T-helper 1 cell treated with Interleukin-12 subunit alpha and Interleukin-12 subunit beta and Interleukin-4 antibody, amounts not matched to agents 30 ng/mL and 1 ng/mL, for 36 hours (primary cell): ENCODE results near the gene TAF1B. TPM values are rescaled to one million over a fixed set of nuclear protein-coding genes. Genes with fewer than 3 reads are reported as not detected.
"Not testable (repeated sequence)": the region's sequence is repeated elsewhere in the genome, so short reads cannot be mapped to it uniquely, and the experiment has no call there.

Experiments
- intact Hi-C: fragments of 100-400 bp; cut with micrococcal nuclease; formaldehyde crosslinking; loops from one replicate; pipeline ENCODE4 v1.15.1; 2024
- total RNA-seq: library from RNA; stranded (reverse); gene quantifications from 2 replicates; pipeline ENCODE4 v1.2.3, GENCODE V29; 2022

Gene TAF1B
- total RNA-seq, 1 donor from 2014 or later: 36.1 TPM

DNA sequence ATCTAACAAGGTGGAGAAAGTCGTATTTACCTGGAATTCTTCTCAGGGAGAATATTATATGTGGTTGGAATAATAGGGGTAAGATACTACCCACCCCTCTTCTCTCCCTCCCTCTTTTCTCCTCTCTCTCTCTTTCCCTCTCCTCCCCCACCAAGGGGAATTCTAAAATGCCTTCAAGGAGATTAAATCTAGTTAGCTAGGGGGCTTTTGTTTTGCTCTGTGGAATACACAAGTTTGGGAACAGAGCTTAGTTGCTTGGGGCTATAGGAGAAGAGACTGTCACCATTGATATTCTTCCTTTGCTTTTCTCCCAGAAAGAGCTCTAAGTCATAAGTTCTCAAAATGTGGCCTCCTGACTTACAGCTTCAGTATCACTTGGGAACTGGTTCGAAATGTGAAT, 34.5 kb downstream of the TAF1B start:
- intact Hi-C loops: no loop called here

DNA sequence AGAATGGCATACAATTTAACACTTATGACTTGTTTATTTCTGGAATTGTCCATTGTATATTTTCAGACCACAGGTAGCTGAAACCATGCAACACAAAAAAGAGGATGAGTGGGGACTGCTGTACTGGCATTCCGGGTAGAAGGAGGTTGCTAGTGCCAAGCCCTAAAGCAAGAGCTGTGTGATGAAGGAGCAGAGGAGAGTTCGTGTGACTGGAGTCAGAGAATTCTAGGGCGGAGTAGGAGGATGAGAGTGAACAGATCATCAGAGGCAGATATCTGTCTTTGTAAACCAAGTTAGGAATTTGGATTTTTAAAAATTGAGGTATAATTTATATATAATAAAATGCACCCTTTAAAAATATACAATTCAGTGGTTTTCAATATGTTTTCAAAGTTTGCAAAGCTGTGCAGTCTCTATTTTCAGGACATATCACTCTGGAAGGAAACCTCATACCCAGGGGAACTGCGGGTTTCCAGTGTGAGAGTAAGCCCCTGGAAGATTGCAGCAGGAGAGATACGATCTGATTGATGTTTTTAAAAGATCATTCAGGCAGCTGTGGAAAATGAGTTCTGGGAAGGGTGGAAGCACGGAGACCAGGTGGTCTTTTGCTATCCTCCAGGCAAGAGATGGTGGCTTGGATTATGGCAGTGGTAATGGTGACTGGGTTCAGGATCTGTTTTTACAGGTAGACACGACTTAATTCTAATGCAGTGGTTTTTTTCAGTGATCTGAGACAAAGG, 36.4 kb downstream of the TAF1B start:
- intact Hi-C loops: no loop called here

DNA sequence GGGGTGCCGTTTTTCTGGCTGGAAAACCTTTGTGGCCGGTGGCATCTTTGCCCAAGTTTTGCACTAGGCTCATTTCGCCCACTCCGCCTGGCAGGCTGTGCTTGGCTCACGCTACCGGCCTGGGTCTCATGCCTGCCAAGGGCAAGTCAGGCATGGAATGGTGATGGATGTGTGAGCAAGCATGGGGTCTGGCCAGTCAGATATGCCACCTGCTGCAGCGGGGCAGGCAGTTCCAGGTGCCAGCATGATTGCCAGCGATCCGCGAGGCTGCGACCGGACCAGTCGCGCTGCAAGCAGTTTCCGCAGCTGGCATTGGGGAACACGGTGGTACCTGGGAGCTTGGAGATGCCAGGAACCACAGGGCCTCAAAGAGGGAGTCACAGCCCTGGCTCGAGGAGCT, 40.6 kb downstream of the TAF1B start:
- intact Hi-C loops: no loop called here

DNA sequence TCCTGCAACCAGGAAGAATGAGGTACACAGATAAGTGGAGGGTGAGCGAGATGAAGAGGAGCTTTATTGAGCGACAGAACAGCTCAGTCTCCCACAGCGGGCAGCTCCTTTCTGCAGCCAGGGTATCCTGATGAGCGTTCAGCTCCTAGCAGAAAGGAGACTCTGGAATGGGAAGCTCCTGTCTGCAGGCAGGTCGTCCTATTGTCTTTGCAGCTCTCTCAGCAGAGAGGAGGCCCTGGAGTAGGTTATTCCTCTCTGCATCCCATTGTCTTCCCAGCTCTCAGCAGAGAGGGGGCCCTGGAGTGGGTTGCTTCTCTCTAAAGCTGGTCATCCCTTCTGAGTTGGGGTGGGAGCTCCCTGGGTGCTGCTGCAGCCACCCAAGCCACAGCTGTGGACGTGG, 41.2 kb downstream of the TAF1B start:
- intact Hi-C loops: no loop called here

- intact Hi-C loops: no loop called here
Measured at GRCh38 chr2:9885036-9885684, 41.9 kb downstream of the TAF1B start.

DNA sequence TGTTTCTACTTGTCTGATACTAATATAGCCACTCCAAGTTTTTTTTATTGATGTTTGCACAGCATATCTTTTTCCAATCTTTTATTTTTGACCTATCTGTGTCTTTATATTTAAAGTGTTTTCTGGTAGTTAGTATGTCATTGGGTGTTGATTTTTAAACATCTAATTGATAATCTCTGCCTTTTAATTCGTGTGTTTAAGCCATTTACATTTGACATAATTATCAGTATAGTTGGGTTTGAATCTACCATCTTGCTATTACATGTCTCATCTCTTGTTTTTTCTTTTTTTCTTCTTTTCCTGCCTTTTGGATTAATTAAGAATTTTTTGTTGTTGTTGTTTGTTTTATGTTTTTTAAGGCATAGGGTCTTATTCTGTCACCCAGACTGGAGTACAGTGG, 44.2 kb downstream of the TAF1B start:
- intact Hi-C loops: no loop called here

- intact Hi-C loops: no loop called here
Measured at GRCh38 chr2:9889812-9890261, 46.6 kb downstream of the TAF1B start.

DNA sequence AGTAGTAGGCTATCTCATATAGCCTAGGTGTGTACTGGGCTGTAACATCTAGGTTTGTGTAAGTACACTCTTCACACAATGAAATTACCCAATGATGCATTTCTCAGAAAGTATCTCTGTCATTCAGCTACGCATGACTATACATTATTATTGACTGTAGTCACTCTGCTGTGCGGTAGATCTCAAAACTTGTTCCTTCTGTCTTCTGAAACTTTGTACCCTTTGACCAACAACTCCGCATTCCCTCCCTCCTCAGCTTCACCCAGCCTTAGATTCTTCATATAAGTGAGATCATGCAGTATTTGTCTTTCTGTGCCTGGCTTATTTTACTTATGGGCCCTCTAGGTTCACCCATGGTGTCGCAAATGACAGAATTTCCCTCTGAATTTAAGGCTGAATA, 49.0 kb downstream of the TAF1B start:
- intact Hi-C loops: no loop called here

- intact Hi-C loops: no loop called here
Measured at GRCh38 chr2:9895669-9896590, 52.7 kb downstream of the TAF1B start.

GRCh38 chr2:9897331-9897737, 54.1 kb downstream of the TAF1B start:
- intact Hi-C loops: no loop called here

- intact Hi-C loops: no loop called here
Measured at GRCh38 chr2:9897846-9898245, 54.6 kb downstream of the TAF1B start.

GRCh38 chr2:9905413-9905812, 62.1 kb downstream of the TAF1B start:
- intact Hi-C loops: no loop called here

GRCh38 chr2:9907402-9907801, 64.1 kb downstream of the TAF1B start:
- intact Hi-C loops: no loop called here

DNA sequence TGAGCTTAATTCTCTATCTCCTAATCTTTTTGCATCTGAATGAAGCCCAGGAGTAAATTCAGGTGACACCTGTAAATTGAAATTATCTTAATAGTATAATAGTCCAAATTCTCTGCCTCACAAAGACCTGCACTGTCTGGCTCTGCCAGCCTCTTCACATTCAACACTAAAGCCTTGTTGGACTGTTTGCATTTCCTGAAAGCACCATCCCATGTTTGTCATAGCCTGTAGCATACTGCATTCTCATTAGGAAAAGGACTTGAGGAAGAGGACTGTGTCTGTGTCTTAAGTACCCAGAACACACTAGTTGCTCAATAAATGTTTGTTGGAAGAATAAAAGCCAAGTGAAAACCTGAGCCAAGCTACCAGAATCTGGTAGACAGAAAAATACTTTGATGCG, 65.4 kb downstream of the TAF1B start:
- intact Hi-C loops: no loop called here

DNA sequence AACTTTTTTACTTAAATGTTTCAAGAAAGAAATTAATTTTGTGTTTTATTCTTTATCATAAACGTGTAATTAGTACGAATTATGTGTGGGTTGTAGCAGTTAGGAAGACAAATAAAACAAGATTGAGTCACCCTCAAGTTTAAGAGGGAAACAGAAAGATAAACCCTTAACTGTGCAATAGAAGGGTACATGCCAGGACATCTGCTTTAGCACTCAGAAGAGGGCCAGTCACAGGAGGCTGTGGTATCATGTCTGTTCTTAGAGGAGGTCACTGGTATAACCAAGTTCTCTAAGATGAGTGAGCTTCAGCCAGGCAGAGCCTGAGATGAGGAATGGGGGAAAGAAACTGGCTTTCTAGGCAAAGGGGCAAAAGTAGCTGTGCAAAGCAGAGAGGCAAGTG, 65.8 kb downstream of the TAF1B start:
- intact Hi-C loops: no loop called here

DNA sequence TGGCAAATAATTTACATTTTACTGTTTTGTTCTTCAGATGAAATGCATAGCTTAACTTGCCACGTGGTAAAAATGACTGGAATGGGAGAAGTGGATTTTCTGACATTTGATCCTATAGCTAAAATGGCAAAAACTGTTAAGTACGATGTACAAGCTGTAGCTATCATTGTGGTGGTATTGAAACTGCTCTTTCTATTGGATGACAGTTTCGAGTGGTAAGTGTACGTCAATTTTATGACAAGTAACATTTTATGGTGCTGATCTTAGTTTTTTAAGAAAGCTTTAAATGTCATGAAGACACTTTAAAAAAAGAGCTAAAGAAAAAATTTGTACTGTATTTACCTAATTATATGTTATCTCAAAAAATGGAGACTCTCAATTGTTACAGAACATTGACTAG, 67.4 kb downstream of the TAF1B start:
- intact Hi-C loops: no loop called here

DNA sequence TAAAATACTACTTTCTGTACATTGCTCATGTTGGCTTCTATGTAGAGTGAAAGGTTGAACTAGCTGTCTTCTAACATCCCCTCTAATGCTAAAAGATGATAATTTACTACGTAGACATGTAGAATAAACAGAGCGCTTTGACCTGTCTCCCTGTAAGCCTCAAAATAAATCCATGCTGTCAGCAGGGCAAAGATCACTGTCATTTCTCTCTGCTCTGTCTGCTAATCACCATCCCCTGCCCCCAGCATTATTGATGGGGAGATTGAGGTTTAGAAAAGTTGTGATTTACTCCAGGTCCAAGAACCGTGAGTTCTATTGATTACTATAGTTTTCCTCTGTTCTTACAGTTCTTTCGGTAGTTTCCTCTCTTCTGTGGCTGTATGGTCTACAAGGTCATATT, 69.2 kb downstream of the TAF1B start:
- intact Hi-C loops: no loop called here

- intact Hi-C loops: loop anchor here (1.0 kb wide), 1 partner anchor 100 kb away; no protein-coding TSS in a partner anchor
Measured at GRCh38 chr2:9914384-9915065, 71.3 kb downstream of the TAF1B start.

GRCh38 chr2:9918275-9918674, 75.0 kb downstream of the TAF1B start:
- intact Hi-C loops: no loop called here

DNA sequence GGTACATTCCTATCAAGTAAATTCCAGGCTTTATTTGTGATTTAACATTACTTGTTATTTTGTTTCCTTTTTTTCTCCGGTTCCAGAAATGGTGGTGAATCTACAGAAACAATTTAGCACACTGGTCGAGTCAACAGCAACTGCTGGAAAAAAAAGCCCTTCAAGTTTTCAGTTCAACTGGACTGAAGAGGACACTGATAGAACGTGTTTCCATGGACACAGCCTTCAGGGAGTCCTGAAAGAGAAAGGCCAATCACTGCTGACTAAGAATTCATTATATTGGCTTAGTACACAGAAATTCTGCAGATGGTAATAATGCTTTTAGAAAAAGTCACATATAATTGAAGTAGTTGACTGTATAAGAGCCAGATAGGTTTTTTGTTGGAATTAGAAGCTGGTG, 76.2 kb downstream of the TAF1B start:
- intact Hi-C loops: no loop called here

GRCh38 chr2:9927020-9927419, 83.7 kb downstream of the TAF1B start:
- intact Hi-C loops: not testable (repeated sequence)
